GM12878 (cell line): Measurements from ENCODE around the gene SLC2A9. TPM values are rescaled to one million over a fixed set of nuclear protein-coding genes. Genes with fewer than 3 reads are reported as not detected.
A peak's percentile ranks its signal among the peaks of the same experiment; 100 is the strongest.

Experiments used
- ATAC-seq: fragments of 200-7000 bp; cut with Tn5 transposase; 3 replicates; pipeline ENCODE4 v1.9.1; 2020; ENCODE audit warnings: mild to moderate bottlenecking, moderate library complexity
- BruUV-seq: library from RNA; stranded (reverse); fragments of 400-500 nt; replicated peaks from 2 replicates; lab custom pipeline; 2021; lab: Mats Ljungman, UMichigan
- CTCF ChIA-PET: fragments of 300-600 bp; sonication (Branson Sonifier 250); formaldehyde crosslinking; extraction: SDS; loops from one replicate; lab custom pipeline; 2021; ENCODE audit warnings: inconsistent platforms; lab: Yijun Ruan, JAX
- POLR2A ChIA-PET: fragments of 350-600 bp; formaldehyde crosslinking; extraction: SDS; loops from one replicate; lab custom pipeline; 2021; ENCODE audit warnings: inconsistent platforms; lab: Charles Lee
- RAD21 ChIA-PET: fragments of 300-600 bp; sonication (Branson Sonifier 250); formaldehyde crosslinking; loops from one replicate; lab custom pipeline; 2023; ENCODE audit warnings: antibody characterized with exemption; ENCODE audit not compliant: unreplicated experiment; lab: Charles Lee
- SMC1A ChIA-PET: fragments of 300-600 bp; sonication (Branson Sonifier 250); formaldehyde crosslinking; loops from one replicate; lab custom pipeline; 2023; ENCODE audit not compliant: unreplicated experiment, uncharacterized antibody; lab: Charles Lee
- DNase-seq: peaks from one replicate; pipeline ENCODE4 v3.0.0-alpha.2; 2011; ENCODE audit warnings: low read depth, low spot score
- FAIRE-seq: peaks from 3 replicates; lab custom pipeline; 2011; peaks lifted over from hg19 to GRCh38; lab: Jason Lieb, UNC
- H2AFZ ChIP-seq: 2 replicates; pipeline ENCODE4 v1.6.0; 2011; ENCODE audit warnings: low read depth, low read length, control low read depth; ENCODE audit not compliant: control insufficient read depth
- H3K27ac ChIP-seq: 2 replicates; pipeline ENCODE4 v1.5.1; 2011; ENCODE audit warnings: control low read depth; ENCODE audit not compliant: control insufficient read depth, insufficient read depth
- H3K27me3 ChIP-seq, 2 experiments: replicated peaks in 1 of 2; 2 replicates each; pipeline versions ENCODE4 v1.6.0 to v1.6.1; 2011; ENCODE audit warnings: low read length in 1 of 2; ENCODE audit not compliant: control insufficient read depth in 2 of 2, insufficient read depth in 2 of 2
- H3K36me3 ChIP-seq, 2 experiments: 2 replicates each; pipeline ENCODE4 v1.5.1; 2011; ENCODE audit warnings: low read length in 1 of 2; ENCODE audit not compliant: control insufficient read depth in 2 of 2, insufficient read depth in 2 of 2
- H3K4me1 ChIP-seq: 2 replicates; pipeline ENCODE4 v1.6.1; 2011; ENCODE audit warnings: mild to moderate bottlenecking, low read length, moderate library complexity, mixed read lengths; ENCODE audit not compliant: control insufficient read depth, insufficient read depth
- H3K4me2 ChIP-seq: 2 replicates; pipeline ENCODE4 v1.6.0; 2011; ENCODE audit warnings: control low read depth; ENCODE audit not compliant: control insufficient read depth, insufficient read depth
- H3K4me3 ChIP-seq: fragments of 200-600 bp; sonication (generic); 2 replicates; pipeline ENCODE4 v1.5.1; 2016
- H3K79me2 ChIP-seq: 2 replicates; pipeline ENCODE4 v1.6.0; 2011; ENCODE audit warnings: low read length; ENCODE audit not compliant: control insufficient read depth, insufficient read depth
- H3K9ac ChIP-seq: 2 replicates; pipeline ENCODE4 v1.8.0; 2011; ENCODE audit warnings: low read length, control low read depth, mixed read lengths; ENCODE audit not compliant: control insufficient read depth, insufficient read depth
- H3K9me3 ChIP-seq: replicated peaks from 3 replicates; pipeline ENCODE4 v1.5.1; 2011; ENCODE audit warnings: mild to moderate bottlenecking, low read length; ENCODE audit not compliant: control insufficient read depth, insufficient read depth
- H4K20me1 ChIP-seq: 2 replicates; pipeline ENCODE4 v1.6.0; 2011; ENCODE audit not compliant: control insufficient read depth, insufficient read depth
- BHLHE40 ChIP-seq, 2 experiments: fragments of 450-650 bp in 1 of 2; IDR thresholded peaks; 2 replicates each; pipeline ENCODE4 v1.6.1; 2011 to 2017; ENCODE audit warnings: low read depth in 2 of 2, borderline replicate concordance in 1 of 2, improper control_type of control experiment in 1 of 2, low read length in 1 of 2, mild to moderate bottlenecking in 1 of 2
- CBX3 ChIP-seq: fragments of 200-600 bp; sonication (generic); IDR thresholded peaks from 2 replicates; pipeline ENCODE4 v1.6.1; 2016; ENCODE audit warnings: low read depth, borderline replicate concordance
- RAD21 ChIP-seq: IDR thresholded peaks from 2 replicates; pipeline ENCODE4 v1.6.1; 2011; ENCODE audit warnings: mild to moderate bottlenecking, low read depth, low read length, moderate library complexity; ENCODE audit not compliant: insufficient read depth
- WGBS: methylation state at CpG from one replicate; pipeline ENCODE4 v1.1.6; 2016; ENCODE audit warnings: low lambda C conversion rate; ENCODE audit not compliant: insufficient replicate concordance, insufficient coverage; ENCODE audit errors: missing lambda C conversion rate; 5-methylcytosine and 5-hydroxymethylcytosine counted together
- in situ Hi-C: fragments of 300-500 bp; cut with MboI; formaldehyde crosslinking; loops from 9 replicates; pipeline ENCODE4 v1.14.3; 2018; ENCODE audit warnings: mixed read lengths
- intact Hi-C: fragments of 100-400 bp; cut with micrococcal nuclease; formaldehyde crosslinking; loops from one replicate; pipeline ENCODE4 v1.14.2; 2022; ENCODE audit not compliant: unreplicated experiment
- polyA plus RNA-seq, 11 experiments: library from polyadenylated mRNA; depleted of rRNA in 4 of 11; unstranded in 6 of 11; stranded (reverse) in 5 of 11; fragments of >200 nt; fragmentation: Nextera tagmentation in 4 of 11; fragmentation: Illumina TruSeq in 1 of 11; extraction: Ambion mirVana in 4 of 11; extraction: Trizol in 1 of 11; gene quantifications; 1 replicate in 1 of 11; 2 replicates in 10 of 11; pipeline versions ENCODE4 v1.2.1 to v1.2.3, GENCODE V29; 2011 to 2016; ENCODE audit warnings: inconsistent platforms in 2 of 11, missing spikeins in 2 of 11, low read depth in 1 of 11
- total RNA-seq, 4 experiments: library from RNA; depleted of rRNA in 3 of 4; stranded (reverse); fragments of >200 nt in 3 of 4; fragmentation: Illumina TruSeq in 1 of 4; extraction: Trizol in 1 of 4; gene quantifications; 2 replicates each; pipeline versions ENCODE4 v1.2.1 to v1.2.3, GENCODE V29; 2013 to 2021
- TF ChIP-seq, protein P1 (sequence below): fragments of 450-650 bp; formaldehyde crosslinking; IDR thresholded peaks from 2 replicates; pipeline ENCODE4 v1.4.0; 2022; ENCODE audit warnings: mild to moderate bottlenecking, moderate library complexity
- TF ChIP-seq, protein P2 (sequence below), 3 experiments: IDR thresholded peaks in 2 of 3; conservative IDR thresholded peaks in 1 of 3; 2 replicates each; pipeline ENCODE4 v1.5.1; 2011; ENCODE audit warnings: low read depth in 3 of 3, low read length in 3 of 3, mild to moderate bottlenecking in 3 of 3, control low read depth in 2 of 3, moderate library complexity in 2 of 3, inconsistent platforms in 1 of 3, mixed read lengths in 1 of 3; ENCODE audit not compliant: control insufficient read depth in 2 of 3, insufficient read depth in 1 of 3; ENCODE audit errors: extremely low read depth in 1 of 3
- TF ChIP-seq, protein P3 (sequence below): fragments of 450-650 bp; formaldehyde crosslinking; IDR thresholded peaks from 2 replicates; pipeline ENCODE4 v1.4.0; 2020; ENCODE audit warnings: mild to moderate bottlenecking, moderate library complexity

The SLC2A9 gene
- total and polyA plus RNA-seq, 10 of the 15 experiments (the other 5 are each of a cell fraction or from before 2014, with no cell fraction given), result 0.28 to 2.8 (median 1.2) TPM

DNA sequence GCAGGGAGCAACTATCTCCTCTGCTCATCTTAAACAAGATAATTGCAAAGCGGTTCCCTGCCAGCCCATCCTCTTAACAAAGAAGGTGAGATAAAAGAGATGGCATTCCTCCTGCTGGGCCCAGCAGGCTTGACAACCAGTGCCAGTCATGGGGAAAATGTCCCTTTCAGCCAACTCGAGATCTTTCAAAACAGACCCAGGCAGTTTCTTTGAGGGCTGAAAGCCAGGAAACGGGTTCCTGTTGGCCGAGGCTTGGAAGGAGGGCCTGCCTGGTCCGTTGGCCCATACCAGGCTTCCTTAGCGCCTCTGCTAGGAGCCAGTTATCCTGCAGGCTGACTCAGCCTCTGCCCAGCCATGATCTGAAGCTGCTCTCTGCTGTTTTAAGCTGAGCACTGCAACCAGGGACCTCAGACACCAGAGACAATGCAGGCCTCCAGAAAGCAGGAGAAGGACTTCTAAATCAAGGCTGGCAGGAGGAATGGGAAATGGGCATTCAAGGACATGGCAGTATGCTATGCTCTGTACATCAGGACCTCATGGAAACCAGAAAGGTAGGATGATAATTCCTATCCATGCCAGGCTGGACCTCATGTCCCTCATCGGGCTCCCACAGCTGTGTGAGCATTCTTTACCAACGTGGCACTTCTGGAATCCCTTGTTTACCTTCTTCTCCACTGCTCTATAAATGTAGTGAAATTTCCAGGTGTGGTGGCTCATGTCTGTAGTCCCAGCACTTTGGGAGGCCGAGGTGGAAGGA lies 42.4 kb upstream of the SLC2A9 start:
- DNase-seq (no peak), ATAC-seq (peak; percentile 45; the same call in 2 of the 3 replicates), FAIRE-seq (no peak)
- Histone ChIP-seq H3K36me3 (peaks cover 0 to 3% of the 10 kb centered on the region in 2 experiments; a peak in 1 of 4 replicates), H3K79me2 (no peaks in the 10 kb centered on the region), H3K4me1 (no peaks in the 10 kb centered on the region), H3K9ac (no peak overlapping the region), H2AFZ (no peak overlapping the region)
- SMC1A ChIA-PET, result no interaction called here
- in situ Hi-C loops, result no loop called here
- WGBS, result 94% methylated on average over 9 of the region's 9 CpGs
- TF ChIP-seq, protein P1, sequence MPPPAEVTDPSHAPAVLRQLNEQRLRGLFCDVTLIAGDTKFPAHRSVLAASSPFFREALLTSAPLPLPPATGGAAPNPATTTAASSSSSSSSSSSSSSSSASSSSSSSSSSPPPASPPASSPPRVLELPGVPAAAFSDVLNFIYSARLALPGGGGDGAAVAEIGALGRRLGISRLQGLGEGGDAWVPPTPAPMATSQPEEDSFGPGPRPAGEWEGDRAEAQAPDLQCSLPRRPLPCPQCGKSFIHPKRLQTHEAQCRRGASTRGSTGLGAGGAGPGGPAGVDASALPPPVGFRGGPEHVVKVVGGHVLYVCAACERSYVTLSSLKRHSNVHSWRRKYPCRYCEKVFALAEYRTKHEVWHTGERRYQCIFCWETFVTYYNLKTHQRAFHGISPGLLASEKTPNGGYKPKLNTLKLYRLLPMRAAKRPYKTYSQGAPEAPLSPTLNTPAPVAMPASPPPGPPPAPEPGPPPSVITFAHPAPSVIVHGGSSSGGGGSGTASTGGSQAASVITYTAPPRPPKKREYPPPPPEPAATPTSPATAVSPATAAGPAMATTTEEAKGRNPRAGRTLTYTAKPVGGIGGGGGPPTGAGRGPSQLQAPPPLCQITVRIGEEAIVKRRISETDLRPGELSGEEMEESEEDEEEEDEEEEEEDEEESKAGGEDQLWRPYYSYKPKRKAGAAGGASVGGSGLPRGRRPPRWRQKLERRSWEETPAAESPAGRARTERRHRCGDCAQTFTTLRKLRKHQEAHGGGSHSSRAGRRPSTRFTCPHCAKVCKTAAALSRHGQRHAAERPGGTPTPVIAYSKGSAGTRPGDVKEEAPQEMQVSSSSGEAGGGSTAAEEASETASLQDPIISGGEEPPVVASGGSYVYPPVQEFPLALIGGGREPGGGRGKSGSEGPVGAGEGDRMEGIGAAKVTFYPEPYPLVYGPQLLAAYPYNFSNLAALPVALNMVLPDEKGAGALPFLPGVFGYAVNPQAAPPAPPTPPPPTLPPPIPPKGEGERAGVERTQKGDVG, result no peak
- TF ChIP-seq, protein P2, sequence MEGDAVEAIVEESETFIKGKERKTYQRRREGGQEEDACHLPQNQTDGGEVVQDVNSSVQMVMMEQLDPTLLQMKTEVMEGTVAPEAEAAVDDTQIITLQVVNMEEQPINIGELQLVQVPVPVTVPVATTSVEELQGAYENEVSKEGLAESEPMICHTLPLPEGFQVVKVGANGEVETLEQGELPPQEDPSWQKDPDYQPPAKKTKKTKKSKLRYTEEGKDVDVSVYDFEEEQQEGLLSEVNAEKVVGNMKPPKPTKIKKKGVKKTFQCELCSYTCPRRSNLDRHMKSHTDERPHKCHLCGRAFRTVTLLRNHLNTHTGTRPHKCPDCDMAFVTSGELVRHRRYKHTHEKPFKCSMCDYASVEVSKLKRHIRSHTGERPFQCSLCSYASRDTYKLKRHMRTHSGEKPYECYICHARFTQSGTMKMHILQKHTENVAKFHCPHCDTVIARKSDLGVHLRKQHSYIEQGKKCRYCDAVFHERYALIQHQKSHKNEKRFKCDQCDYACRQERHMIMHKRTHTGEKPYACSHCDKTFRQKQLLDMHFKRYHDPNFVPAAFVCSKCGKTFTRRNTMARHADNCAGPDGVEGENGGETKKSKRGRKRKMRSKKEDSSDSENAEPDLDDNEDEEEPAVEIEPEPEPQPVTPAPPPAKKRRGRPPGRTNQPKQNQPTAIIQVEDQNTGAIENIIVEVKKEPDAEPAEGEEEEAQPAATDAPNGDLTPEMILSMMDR (IDR thresholded peaks at IDR 0.05 in 2 of 3, conservative IDR thresholded peaks at IDR 0.05 in 1 of 3; ENCODE audit: control insufficient read depth in 2 of 3, extremely low read depth in 1 of 3, insufficient read depth in 1 of 3, low read depth in 3 of 3, low read length in 3 of 3), result peak in 2 of 3 experiments; percentile 4 to 28; a peak in 2 of 6 replicates
- TF ChIP-seq, protein P3, sequence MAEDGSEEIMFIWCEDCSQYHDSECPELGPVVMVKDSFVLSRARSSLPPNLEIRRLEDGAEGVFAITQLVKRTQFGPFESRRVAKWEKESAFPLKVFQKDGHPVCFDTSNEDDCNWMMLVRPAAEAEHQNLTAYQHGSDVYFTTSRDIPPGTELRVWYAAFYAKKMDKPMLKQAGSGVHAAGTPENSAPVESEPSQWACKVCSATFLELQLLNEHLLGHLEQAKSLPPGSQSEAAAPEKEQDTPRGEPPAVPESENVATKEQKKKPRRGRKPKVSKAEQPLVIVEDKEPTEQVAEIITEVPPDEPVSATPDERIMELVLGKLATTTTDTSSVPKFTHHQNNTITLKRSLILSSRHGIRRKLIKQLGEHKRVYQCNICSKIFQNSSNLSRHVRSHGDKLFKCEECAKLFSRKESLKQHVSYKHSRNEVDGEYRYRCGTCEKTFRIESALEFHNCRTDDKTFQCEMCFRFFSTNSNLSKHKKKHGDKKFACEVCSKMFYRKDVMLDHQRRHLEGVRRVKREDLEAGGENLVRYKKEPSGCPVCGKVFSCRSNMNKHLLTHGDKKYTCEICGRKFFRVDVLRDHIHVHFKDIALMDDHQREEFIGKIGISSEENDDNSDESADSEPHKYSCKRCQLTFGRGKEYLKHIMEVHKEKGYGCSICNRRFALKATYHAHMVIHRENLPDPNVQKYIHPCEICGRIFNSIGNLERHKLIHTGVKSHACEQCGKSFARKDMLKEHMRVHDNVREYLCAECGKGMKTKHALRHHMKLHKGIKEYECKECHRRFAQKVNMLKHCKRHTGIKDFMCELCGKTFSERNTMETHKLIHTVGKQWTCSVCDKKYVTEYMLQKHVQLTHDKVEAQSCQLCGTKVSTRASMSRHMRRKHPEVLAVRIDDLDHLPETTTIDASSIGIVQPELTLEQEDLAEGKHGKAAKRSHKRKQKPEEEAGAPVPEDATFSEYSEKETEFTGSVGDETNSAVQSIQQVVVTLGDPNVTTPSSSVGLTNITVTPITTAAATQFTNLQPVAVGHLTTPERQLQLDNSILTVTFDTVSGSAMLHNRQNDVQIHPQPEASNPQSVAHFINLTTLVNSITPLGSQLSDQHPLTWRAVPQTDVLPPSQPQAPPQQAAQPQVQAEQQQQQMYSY (CRISPR knock-in tag), result no peak
- no peak for TF ChIP-seq BHLHE40 (IDR thresholded peaks at IDR 0.05; ENCODE audit: borderline replicate concordance in 1 of 2, low read depth in 2 of 2, low read length in 1 of 2)
- TF ChIP-seq RAD21, result peak; percentile 44
- no peak for TF ChIP-seq CBX3
- TF ChIP-seq, all 136 proteins: peak for 2
- Histone ChIP-seq H3K27me3 (no peaks in the 10 kb centered on the region), H3K4me2 (no peak overlapping the region), H3K9me3 (no peaks in the 10 kb centered on the region), H4K20me1 (no peaks in the 10 kb centered on the region), H3K4me3 (no peak overlapping the region), H3K27ac (no peak overlapping the region)
- CTCF ChIA-PET, result interaction anchor here (1.1 kb wide), 1 partner anchor 360 kb away, joined by 3 read pairs; no protein-coding TSS in a partner anchor
- RAD21 ChIA-PET, result no interaction called here
- POLR2A ChIA-PET, result no interaction called here
- no TSS peak for BruUV-seq
- intact Hi-C loops, result no loop called here
